ENCODE data around the gene CTSH.
"Not testable (repeated sequence)": the region's sequence is repeated elsewhere in the genome, so short reads cannot be mapped to it uniquely, and the experiment has no call there.

The CTSH gene

GRCh38 chr15:78880242-78880533 is 64.7 kb downstream of the CTSH start:
- DNase-seq, result no peak

GRCh38 chr15:78879517-78880241 is 65.2 kb downstream of the CTSH start:
- no peak for DNase-seq

DNA sequence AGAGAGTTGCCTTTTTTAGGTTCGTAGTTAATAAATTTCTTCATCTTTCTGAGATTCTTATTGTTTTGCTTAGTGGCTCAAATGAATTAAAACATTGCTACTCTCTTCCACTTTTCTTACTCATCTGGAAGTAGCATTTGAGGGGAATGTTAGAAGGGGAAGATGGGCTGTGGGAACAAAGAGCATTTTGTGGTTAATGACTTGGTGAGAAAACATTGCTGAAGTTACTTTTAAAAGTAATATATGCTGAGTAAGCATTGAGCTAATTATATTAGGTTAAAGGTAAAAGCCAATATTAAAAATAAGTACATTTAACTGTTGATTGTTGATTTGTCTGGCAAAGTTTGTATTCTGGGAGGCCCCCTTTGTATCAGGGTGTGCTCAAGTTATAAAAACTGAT is 66.5 kb downstream of the CTSH start:
- DNase-seq, result no peak

DNA sequence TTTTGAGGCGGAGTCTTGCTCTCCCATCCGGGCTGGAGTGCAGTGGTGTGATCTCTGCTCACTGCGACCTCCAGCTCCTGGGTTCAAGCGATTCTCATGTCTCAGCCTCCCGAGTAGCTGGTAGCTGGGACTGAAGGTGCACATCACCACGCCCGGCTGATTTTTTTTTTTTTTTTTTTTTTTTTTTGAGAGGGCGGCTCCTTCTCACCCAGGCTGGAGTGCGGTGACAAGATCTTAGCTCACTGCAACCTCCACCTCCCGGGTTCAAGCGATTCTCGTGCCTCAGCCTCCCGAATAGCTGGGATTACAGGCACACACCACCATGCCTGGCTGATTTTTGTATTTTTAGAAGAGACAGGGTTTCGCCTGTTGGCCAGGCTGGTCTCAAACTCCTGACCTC is 67.9 kb downstream of the CTSH start:
- DNase-seq, result not testable (repeated sequence)

DNA sequence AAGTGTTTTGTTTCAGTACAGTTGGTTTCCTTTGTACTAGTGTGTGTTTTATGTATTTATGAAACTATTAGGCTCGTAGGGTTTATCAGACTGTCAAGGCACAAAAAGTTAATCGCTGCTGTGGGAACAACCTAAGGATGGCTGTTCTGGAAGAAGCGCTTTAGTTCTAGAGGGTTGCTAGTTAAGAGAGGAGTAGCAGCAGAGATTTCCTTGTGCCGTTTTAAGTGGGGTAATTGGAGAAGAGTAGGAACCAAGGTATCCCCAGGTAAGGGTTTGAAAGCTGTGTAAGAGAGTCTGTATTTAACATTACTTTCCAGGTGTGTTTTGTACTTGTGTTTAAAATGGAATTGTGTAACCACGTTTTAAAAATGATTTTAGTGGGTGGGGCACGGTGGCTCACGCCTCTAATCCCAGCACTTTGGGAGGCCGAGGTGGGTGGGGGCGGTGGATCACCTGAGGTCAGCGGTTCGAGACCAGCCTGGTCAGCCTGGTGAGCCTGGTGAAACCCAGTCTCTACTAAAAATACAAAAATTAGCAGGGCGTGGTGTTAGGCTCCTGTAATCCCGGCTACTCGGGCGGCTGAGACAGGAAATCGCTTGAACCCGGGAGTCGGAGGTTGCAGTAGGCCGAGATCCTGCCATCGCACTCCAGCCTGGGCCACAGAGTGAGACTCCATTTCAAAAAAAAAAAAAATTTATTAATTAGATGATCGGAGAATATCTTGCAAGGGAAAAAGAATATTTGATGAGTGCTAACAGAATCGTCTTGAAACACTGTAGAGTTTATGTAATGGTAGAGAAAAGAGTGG is 69.5 kb downstream of the CTSH start:
- DNase-seq, result no peak

DNA sequence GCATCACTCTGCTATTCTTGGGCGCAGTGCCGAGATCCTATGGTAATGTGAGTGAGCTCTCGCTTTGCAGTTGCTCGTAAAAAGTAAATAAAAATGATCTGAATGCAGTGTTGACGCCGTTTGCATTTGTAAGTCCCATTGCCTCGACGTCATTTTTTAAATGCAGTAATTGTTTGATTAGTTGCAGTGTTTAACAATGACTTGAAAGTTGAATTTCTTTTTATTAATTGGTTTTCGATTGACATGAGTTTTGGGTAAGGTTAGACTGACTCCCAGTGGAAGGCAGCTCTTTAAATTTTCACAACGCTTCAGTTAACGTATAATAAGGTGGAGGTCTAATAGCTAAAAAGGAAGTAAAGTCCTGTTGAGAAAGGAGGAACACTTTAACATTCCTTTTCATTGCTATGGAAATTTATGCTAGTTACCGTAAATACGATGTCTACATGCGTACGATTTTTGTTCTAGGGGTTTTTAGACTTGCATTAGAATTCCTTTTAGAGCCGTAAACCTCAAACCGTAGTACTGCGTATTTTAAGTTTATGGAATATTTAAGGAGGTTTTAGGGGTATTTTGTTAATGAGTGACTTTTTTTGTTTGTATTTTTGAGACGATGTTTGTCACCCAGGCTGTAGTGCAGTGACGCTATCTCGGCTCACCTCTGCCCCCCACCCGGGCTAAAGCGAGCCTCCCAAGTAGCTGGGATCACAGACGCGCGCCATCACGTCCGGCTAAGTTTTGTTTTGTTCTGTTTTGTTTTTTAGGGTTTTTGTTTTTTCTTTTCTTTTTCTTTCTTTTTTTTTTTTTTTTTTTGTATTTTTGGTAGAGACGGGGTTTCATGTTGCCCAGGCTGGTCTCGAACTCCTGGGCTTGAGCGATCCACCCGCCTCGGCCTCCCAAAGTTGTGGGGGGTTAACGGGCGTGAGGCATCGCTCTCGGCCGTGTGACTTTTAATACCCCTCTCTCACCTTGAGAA is 70.8 kb downstream of the CTSH start:
- peak; percentile 25 for DNase-seq

DNA sequence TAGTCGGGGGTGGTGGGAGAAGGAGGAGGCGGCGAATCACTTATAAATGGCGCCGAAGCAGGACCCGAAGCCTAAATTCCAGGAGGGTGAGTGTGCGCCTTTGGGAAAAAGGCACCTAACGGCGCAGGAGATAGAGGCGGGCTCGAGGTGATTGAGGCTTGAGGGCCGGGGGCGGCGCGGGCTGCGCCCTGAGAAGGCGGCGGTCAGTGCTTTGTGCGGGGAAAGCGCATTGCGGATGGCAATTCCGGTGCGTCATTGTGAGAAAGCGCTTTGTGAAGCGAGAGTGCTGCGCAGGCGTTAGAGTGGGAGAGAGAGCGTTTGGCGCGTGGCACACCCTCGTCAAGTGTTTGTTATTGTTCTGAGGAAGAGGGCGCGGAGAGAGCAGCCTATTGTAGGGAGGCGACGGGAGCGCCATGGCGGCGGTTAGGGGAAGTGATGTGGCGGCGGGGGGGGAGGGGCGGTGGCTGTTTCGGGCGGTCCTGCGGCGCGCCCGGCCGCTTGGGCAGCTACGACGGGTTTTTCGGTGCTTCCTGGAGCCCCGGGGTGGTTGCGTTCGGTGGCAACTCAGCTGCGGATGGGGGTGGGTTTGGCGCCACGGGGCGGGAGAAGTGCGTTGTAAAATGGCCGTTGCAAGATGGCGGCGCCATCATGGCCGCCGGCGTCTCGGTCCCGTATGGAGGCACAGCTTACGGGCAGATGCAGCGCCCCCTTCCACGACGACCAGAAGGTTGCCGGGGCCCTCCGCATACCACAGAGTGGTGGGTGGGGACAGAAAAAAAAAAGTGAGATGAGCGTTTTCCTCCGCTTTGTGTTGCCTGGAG is 71.7 kb downstream of the CTSH start:
- DNase-seq, result peak; percentile 81

GRCh38 chr15:78872155-78872971 is 72.5 kb downstream of the CTSH start, which contains the start of gene MORF4L1:
Gene MORF4L1, plus strand, starts transcription at chr15:78872890. Its CDS starts 128 bp downstream, at chr15:78873018.
- peak; percentile 90 for DNase-seq

GRCh38 chr15:78871483-78872127 is 73.2 kb downstream of the CTSH start:
- not testable (repeated sequence) for DNase-seq

Measured in effector CD8-positive, alpha-beta T cell (primary cell).